DND-41 (cell line): ENCODE data around the gene TBL1X.

ENCODE experiments used
- ATAC-seq: fragments of 200-7000 bp; cut with Tn5 transposase; 3 replicates; pipeline ENCODE4 v1.9.1; 2021; ENCODE audit warnings: low read depth; ENCODE audit not compliant: insufficient read depth
- DNase-seq: peaks from one replicate; pipeline ENCODE4 v3.0.0-alpha.2; 2020
- H2AFZ ChIP-seq: 2 replicates; pipeline ENCODE4 v1.6.0; 2012; ENCODE audit warnings: low read depth, low read length
- H3K27ac ChIP-seq: 2 replicates; pipeline ENCODE4 v1.5.1; 2012; ENCODE audit warnings: low read length, inconsistent platforms
- H3K27me3 ChIP-seq: fragments of 200-600 bp; sonication (generic); 2 replicates; pipeline ENCODE4 v1.6.0; 2012; ENCODE audit warnings: low read length, mild to moderate bottlenecking, inconsistent platforms; ENCODE audit not compliant: insufficient read depth, poor library complexity
- H3K36me3 ChIP-seq: 2 replicates; pipeline ENCODE4 v1.5.1; 2012; ENCODE audit warnings: low read length, inconsistent platforms; ENCODE audit not compliant: insufficient read depth
- H3K4me1 ChIP-seq: 2 replicates; pipeline ENCODE4 v1.5.1; 2012; ENCODE audit warnings: mild to moderate bottlenecking, low read length; ENCODE audit not compliant: insufficient read depth
- H3K4me2 ChIP-seq: 2 replicates; pipeline ENCODE4 v1.6.0; 2012; ENCODE audit warnings: mild to moderate bottlenecking, moderate library complexity, low read length, inconsistent platforms; ENCODE audit not compliant: insufficient read depth
- H3K4me3 ChIP-seq, 2 experiments: fragments of 200-600 bp in 1 of 2; shearing (Covaris generic) in 1 of 2; 2 replicates each; pipeline ENCODE4 v1.5.1; 2012 to 2016; ENCODE audit warnings: inconsistent platforms in 2 of 2, low read length in 2 of 2, mild to moderate bottlenecking in 2 of 2, low read depth in 1 of 2, moderate library complexity in 1 of 2
- H3K79me2 ChIP-seq: 2 replicates; pipeline ENCODE4 v1.6.0; 2012; ENCODE audit warnings: low read length, inconsistent platforms; ENCODE audit not compliant: insufficient read depth
- H3K9ac ChIP-seq: 2 replicates; pipeline ENCODE4 v1.6.0; 2012; ENCODE audit warnings: low read depth, mild to moderate bottlenecking, inconsistent platforms, low read length, moderate library complexity
- H3K9me3 ChIP-seq: 2 replicates; pipeline ENCODE4 v1.5.1; 2012; ENCODE audit warnings: low read length, moderate library complexity, mild to moderate bottlenecking, inconsistent platforms; ENCODE audit not compliant: insufficient read depth, severe bottlenecking
- H4K20me1 ChIP-seq: 2 replicates; pipeline ENCODE4 v1.6.0; 2012; ENCODE audit warnings: low read length; ENCODE audit not compliant: insufficient read depth
- CTCF ChIP-seq: IDR thresholded peaks from 2 replicates; pipeline ENCODE4 v1.5.1; 2012; ENCODE audit warnings: borderline replicate concordance, low read length, moderate library complexity, mild to moderate bottlenecking; ENCODE audit not compliant: poor library complexity, severe bottlenecking; ENCODE audit errors: extremely low read depth
- EZH2 ChIP-seq: IDR thresholded peaks from 3 replicates; pipeline ENCODE4 v1.6.1; 2012; ENCODE audit warnings: borderline replicate concordance, low read depth, mild to moderate bottlenecking, moderate library complexity, low read length, inconsistent platforms; ENCODE audit not compliant: severe bottlenecking

Gene TBL1X

GRCh38 chrX:9462456-9462855, 2.4 kb upstream of the TBL1X start:
- no peak overlapping the region for H3K9ac ChIP-seq
- H3K27ac ChIP-seq, result no peak overlapping the region
- H2AFZ ChIP-seq, result no peak overlapping the region
- H3K9me3 ChIP-seq, result no peaks in the 10 kb centered on the region
- peak overlapping the region; percentile 55 for H3K4me2 ChIP-seq
- DNase-seq, result no peak
- H3K4me3 ChIP-seq, result peak overlapping the region in 1 of 2 experiments; percentile 36; a peak in 1 of 4 replicates
- ATAC-seq, result no peak
- H4K20me1 ChIP-seq, result peaks cover 12% of the 10 kb centered on the region; the same call in 1 of the 2 replicates
- no peaks in the 10 kb centered on the region for H3K36me3 ChIP-seq
- TF ChIP-seq CTCF (no peak), EZH2 (no peak)
- no peaks in the 10 kb centered on the region for H3K27me3 ChIP-seq
- peaks cover 39% of the 10 kb centered on the region for H3K4me1 ChIP-seq
- H3K79me2 ChIP-seq, result 0 out of 2 replicates have a peak, but pooled peaks cover 4% of the 10 kb centered on the region

- Histone ChIP-seq H4K20me1 (peaks cover 21% of the 10 kb centered on the region; the same call in 1 of the 2 replicates), H3K27me3 (no peaks in the 10 kb centered on the region), H3K9me3 (no peaks in the 10 kb centered on the region), H3K4me3 (peak overlapping the region; percentile 47 to 61; a peak in 3 of 4 replicates), H3K4me1 (peaks cover 49% of the 10 kb centered on the region), H3K27ac (no peak overlapping the region), H3K9ac (peak overlapping the region; percentile 68), H2AFZ (peak overlapping the region; percentile 60), H3K4me2 (peak overlapping the region; percentile 65), H3K79me2 (peaks cover 10% of the 10 kb centered on the region; the same call in 1 of the 2 replicates), H3K36me3 (no peaks in the 10 kb centered on the region)
- peak; percentile 25 for DNase-seq
- no peak for TF ChIP-seq CTCF
- TF ChIP-seq EZH2, result no peak
- ATAC-seq, result peak; percentile 24; the same call in 2 of the 3 replicates
Observed at GRCh38 chrX:9465380-9466123, 694 bp downstream of the TBL1X start.

- DNase-seq (no peak), ATAC-seq (peak; percentile 1; the same call in 1 of the 3 replicates)
- no peaks in the 10 kb centered on the region for H3K36me3 ChIP-seq
- no peaks in the 10 kb centered on the region for H3K27me3 ChIP-seq
- H2AFZ ChIP-seq, result peak overlapping the region; percentile 60; the same call in 1 of the 2 replicates
- no peaks in the 10 kb centered on the region for H3K9me3 ChIP-seq
- TF ChIP-seq CTCF (no peak), EZH2 (no peak)
- peak overlapping the region; percentile 47 to 61; a peak in 3 of 4 replicates for H3K4me3 ChIP-seq
- H3K27ac ChIP-seq, result no peak overlapping the region
- H4K20me1 ChIP-seq, result peaks cover 21% of the 10 kb centered on the region; the same call in 1 of the 2 replicates
- peak overlapping the region; percentile 68; the same call in 1 of the 2 replicates for H3K9ac ChIP-seq
- H3K79me2 ChIP-seq, result peaks cover 14% of the 10 kb centered on the region; the same call in 1 of the 2 replicates
- peak overlapping the region; percentile 65 for H3K4me2 ChIP-seq
- peaks cover 49% of the 10 kb centered on the region for H3K4me1 ChIP-seq
Observed at GRCh38 chrX:9466124-9466495, 1.3 kb downstream of the TBL1X start.
